Measurements from ENCODE around the gene DPP7.
A peak's percentile ranks its signal among the peaks of the same experiment; 100 is the strongest.
"Not testable (repeated sequence)": the region's sequence is repeated elsewhere in the genome, so short reads cannot be mapped to it uniquely, and the experiment has no call there.

The DPP7 gene

GRCh38 chr9:137127301-137128157 is 13.0 kb upstream of the DPP7 start:
- Histone ChIP-seq H3K4me3 (ENCODE audit: low read length in 2 of 2) (peak overlapping the region in 1 of 2 donors; percentile 93), H2BK15ac (ENCODE audit: low read length) (no peak overlapping the region), H4K91ac (ENCODE audit: low read depth, low read length, poor library complexity) (no peak overlapping the region), H3K4ac (ENCODE audit: low read length) (no peak overlapping the region), H2BK5ac (ENCODE audit: low read length) (no peak overlapping the region), H2AFZ (ENCODE audit: low read length) (no peak overlapping the region), H3K79me1 (ENCODE audit: low read depth, low read length) (peaks cover 6% of the 10 kb centered on the region), H2AK5ac (ENCODE audit: low read depth, low read length) (no peak overlapping the region), H2BK12ac (ENCODE audit: low read length) (no peak overlapping the region), H3K27ac (replicated peaks; ENCODE audit: low read length) (no peak overlapping the region), H3K14ac (ENCODE audit: low read length) (no peak overlapping the region), H4K8ac (ENCODE audit: low read depth, low read length) (no peak overlapping the region), H3K9me3 (replicated peaks in 1 of 2; ENCODE audit: control insufficient read depth in 2 of 2, insufficient read depth in 1 of 2, low read depth in 1 of 2, low read length in 2 of 2) (no peaks in the 10 kb centered on the region), H3K23ac (ENCODE audit: low read depth, low read length, poor library complexity) (peak overlapping the region; percentile 4), H3K36me3 (replicated peaks in 1 of 2; ENCODE audit: control insufficient read depth in 2 of 2, insufficient read depth in 2 of 2, low read length in 2 of 2) (no peaks in the 10 kb centered on the region), H3K9ac (ENCODE audit: low read depth, low read length, poor library complexity) (no peak overlapping the region), H3K4me1 (ENCODE audit: control insufficient read depth in 2 of 2, insufficient read depth in 1 of 2, low read depth in 1 of 2, low read length in 2 of 2) (peaks cover 6 to 15% of the 10 kb centered on the region in 2 donors), H3K27me3 (ENCODE audit: control insufficient read depth in 3 of 3, insufficient read depth in 3 of 3, low read depth in 1 of 3, low read length in 3 of 3) (peaks cover 0 to 6% (median 2%) of the 10 kb centered on the region in 3 experiments), H3K18ac (ENCODE audit: low read length) (no peak overlapping the region), H3K4me2 (ENCODE audit: insufficient read depth, low read length, poor library complexity, severe bottlenecking) (no peak overlapping the region), H2BK120ac (ENCODE audit: low read depth, low read length) (no peak overlapping the region)
- WGBS, 2 donors (ENCODE audit: extremely low coverage in 2 of 2, insufficient read length in 2 of 2, insufficient replicate concordance in 1 of 2) = no CpG with 5 or more reads among the region's 24 CpGs
- no peak for DNase-seq (ENCODE audit: low spot score)

- Histone ChIP-seq H4K8ac (ENCODE audit: low read depth, low read length) (no peak overlapping the region), H3K27ac (replicated peaks; ENCODE audit: low read length) (no peak overlapping the region), H3K4me3 (ENCODE audit: low read length in 2 of 2) (no peak overlapping the region), H3K4ac (ENCODE audit: low read length) (no peak overlapping the region), H3K9ac (ENCODE audit: low read depth, low read length, poor library complexity) (no peak overlapping the region), H2BK5ac (ENCODE audit: low read length) (no peak overlapping the region), H3K23ac (ENCODE audit: low read depth, low read length, poor library complexity) (no peak overlapping the region), H2AK5ac (ENCODE audit: low read depth, low read length) (no peak overlapping the region), H3K14ac (ENCODE audit: low read length) (no peak overlapping the region), H3K4me2 (ENCODE audit: insufficient read depth, low read length, poor library complexity, severe bottlenecking) (no peak overlapping the region), H3K18ac (ENCODE audit: low read length) (no peak overlapping the region), H2BK12ac (ENCODE audit: low read length) (no peak overlapping the region), H2BK15ac (ENCODE audit: low read length) (no peak overlapping the region), H4K91ac (ENCODE audit: low read depth, low read length, poor library complexity) (no peak overlapping the region), H3K27me3 (ENCODE audit: control insufficient read depth in 3 of 3, insufficient read depth in 3 of 3, low read depth in 1 of 3, low read length in 3 of 3) (peaks cover 0 to 6% (median 2%) of the 10 kb centered on the region in 3 experiments), H2BK120ac (ENCODE audit: low read depth, low read length) (no peak overlapping the region), H3K9me3 (replicated peaks in 1 of 2; ENCODE audit: control insufficient read depth in 2 of 2, insufficient read depth in 1 of 2, low read depth in 1 of 2, low read length in 2 of 2) (no peaks in the 10 kb centered on the region), H2AFZ (ENCODE audit: low read length) (no peak overlapping the region), H3K79me1 (ENCODE audit: low read depth, low read length) (peaks cover 6% of the 10 kb centered on the region), H3K36me3 (replicated peaks in 1 of 2; ENCODE audit: control insufficient read depth in 2 of 2, insufficient read depth in 2 of 2, low read length in 2 of 2) (no peaks in the 10 kb centered on the region), H3K4me1 (ENCODE audit: control insufficient read depth in 2 of 2, insufficient read depth in 1 of 2, low read depth in 1 of 2, low read length in 2 of 2) (peaks cover 6 to 17% of the 10 kb centered on the region in 2 donors)
- no peak for DNase-seq (ENCODE audit: low spot score)
- WGBS, 2 donors (ENCODE audit: extremely low coverage in 2 of 2, insufficient read length in 2 of 2, insufficient replicate concordance in 1 of 2) = no CpG with 5 or more reads among the region's 3 CpGs
Observed at GRCh38 chr9:137126786-137127185, 12.3 kb upstream of the DPP7 start.

DNA sequence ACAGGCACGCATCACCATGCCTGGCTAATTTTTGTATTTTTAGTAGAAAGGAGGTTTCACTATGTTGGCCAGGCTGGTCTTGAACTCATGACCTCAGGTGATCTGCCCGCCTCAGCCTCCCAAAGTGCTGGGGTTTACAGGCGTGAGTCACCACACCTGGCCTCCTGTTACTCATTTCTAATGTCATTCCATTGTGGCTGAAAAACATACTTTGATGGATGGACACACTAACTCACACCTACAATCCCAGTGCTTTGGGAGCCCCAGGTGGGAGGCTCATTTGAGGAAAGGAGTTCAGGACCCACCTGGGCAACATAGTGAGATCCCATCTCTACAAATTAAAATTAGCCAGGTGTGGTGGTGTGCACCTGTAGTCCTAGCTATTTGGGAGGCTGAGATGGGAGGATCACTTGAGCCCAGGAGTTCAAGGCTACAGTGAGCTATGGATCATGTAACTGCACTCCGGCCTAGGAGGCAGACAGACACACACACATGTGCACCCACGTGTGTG is 9.5 kb upstream of the DPP7 start:
- not testable (repeated sequence) for H2BK12ac ChIP-seq (ENCODE audit: low read length); H3K4ac ChIP-seq (ENCODE audit: low read length); H2BK120ac ChIP-seq (ENCODE audit: low read depth, low read length); H2BK15ac ChIP-seq (ENCODE audit: low read length); H2AK5ac ChIP-seq (ENCODE audit: low read depth, low read length); H3K23ac ChIP-seq (ENCODE audit: low read depth, low read length, poor library complexity); H3K27ac ChIP-seq (replicated peaks; ENCODE audit: low read length); DNase-seq (ENCODE audit: low spot score); H3K18ac ChIP-seq (ENCODE audit: low read length); H3K4me3 ChIP-seq (ENCODE audit: low read length in 2 of 2); H2BK5ac ChIP-seq (ENCODE audit: low read length); H3K79me1 ChIP-seq (ENCODE audit: low read depth, low read length); H2AFZ ChIP-seq (ENCODE audit: low read length); H3K36me3 ChIP-seq (replicated peaks in 1 of 2; ENCODE audit: control insufficient read depth in 2 of 2, insufficient read depth in 2 of 2, low read length in 2 of 2); H3K14ac ChIP-seq (ENCODE audit: low read length); H3K4me2 ChIP-seq (ENCODE audit: insufficient read depth, low read length, poor library complexity, severe bottlenecking); H3K9ac ChIP-seq (ENCODE audit: low read depth, low read length, poor library complexity); H4K91ac ChIP-seq (ENCODE audit: low read depth, low read length, poor library complexity); H4K8ac ChIP-seq (ENCODE audit: low read depth, low read length); H3K9me3 ChIP-seq (replicated peaks in 1 of 2; ENCODE audit: control insufficient read depth in 2 of 2, insufficient read depth in 1 of 2, low read depth in 1 of 2, low read length in 2 of 2); H3K27me3 ChIP-seq (ENCODE audit: control insufficient read depth in 3 of 3, insufficient read depth in 3 of 3, low read depth in 1 of 3, low read length in 3 of 3)
- peaks cover 4 to 17% of the 10 kb centered on the region in 2 donors for H3K4me1 ChIP-seq (ENCODE audit: control insufficient read depth in 2 of 2, insufficient read depth in 1 of 2, low read depth in 1 of 2, low read length in 2 of 2)
- WGBS, 2 donors (ENCODE audit: extremely low coverage in 2 of 2, insufficient read length in 2 of 2, insufficient replicate concordance in 1 of 2) = no CpG with 5 or more reads among the region's 5 CpGs

DNA sequence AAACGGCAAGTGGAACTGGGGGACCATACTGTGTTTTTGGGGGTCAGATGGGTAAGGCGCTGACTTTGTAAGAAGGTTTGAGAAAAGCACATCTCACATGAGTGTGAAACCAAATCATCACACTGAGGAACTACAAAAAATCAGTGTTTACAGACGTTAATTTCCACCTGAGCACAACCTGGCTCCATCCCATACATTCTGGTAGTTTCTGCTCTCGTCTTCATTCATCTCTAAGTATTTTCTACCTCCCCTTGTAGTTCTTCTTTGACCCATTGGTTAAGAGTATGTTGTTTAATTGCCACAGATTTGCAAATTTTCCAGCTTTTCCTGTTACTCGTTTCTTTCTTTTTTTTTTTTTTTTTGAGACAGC is 8.9 kb upstream of the DPP7 start:
- Histone ChIP-seq H2BK5ac (ENCODE audit: low read length) (no peak overlapping the region), H3K4ac (ENCODE audit: low read length) (no peak overlapping the region), H4K8ac (ENCODE audit: low read depth, low read length) (no peak overlapping the region), H3K4me2 (ENCODE audit: insufficient read depth, low read length, poor library complexity, severe bottlenecking) (no peak overlapping the region), H2BK15ac (ENCODE audit: low read length) (no peak overlapping the region), H3K27me3 (ENCODE audit: control insufficient read depth in 3 of 3, insufficient read depth in 3 of 3, low read depth in 1 of 3, low read length in 3 of 3) (no peaks in the 10 kb centered on the region), H3K14ac (ENCODE audit: low read length) (no peak overlapping the region), H3K4me1 (ENCODE audit: control insufficient read depth in 2 of 2, insufficient read depth in 1 of 2, low read depth in 1 of 2, low read length in 2 of 2) (peaks cover 0 to 12% of the 10 kb centered on the region in 2 donors), H3K18ac (ENCODE audit: low read length) (no peak overlapping the region), H2AFZ (ENCODE audit: low read length) (no peak overlapping the region), H2BK120ac (ENCODE audit: low read depth, low read length) (no peak overlapping the region), H3K9me3 (replicated peaks in 1 of 2; ENCODE audit: control insufficient read depth in 2 of 2, insufficient read depth in 1 of 2, low read depth in 1 of 2, low read length in 2 of 2) (no peaks in the 10 kb centered on the region), H3K9ac (ENCODE audit: low read depth, low read length, poor library complexity) (no peak overlapping the region), H2BK12ac (ENCODE audit: low read length) (no peak overlapping the region), H3K36me3 (replicated peaks in 1 of 2; ENCODE audit: control insufficient read depth in 2 of 2, insufficient read depth in 2 of 2, low read length in 2 of 2) (no peaks in the 10 kb centered on the region), H3K79me1 (ENCODE audit: low read depth, low read length) (peaks cover 2% of the 10 kb centered on the region), H4K91ac (ENCODE audit: low read depth, low read length, poor library complexity) (no peak overlapping the region), H2AK5ac (ENCODE audit: low read depth, low read length) (no peak overlapping the region), H3K27ac (replicated peaks; ENCODE audit: low read length) (no peak overlapping the region), H3K23ac (ENCODE audit: low read depth, low read length, poor library complexity) (no peak overlapping the region), H3K4me3 (ENCODE audit: low read length in 2 of 2) (no peak overlapping the region)
- WGBS, 2 donors (ENCODE audit: extremely low coverage in 2 of 2, insufficient read length in 2 of 2, insufficient replicate concordance in 1 of 2) = no CpG with 5 or more reads among the region's 5 CpGs
- DNase-seq (ENCODE audit: low spot score) = no peak
